Measurements from ENCODE around the gene LGSN. TPM values are rescaled to one million over a fixed set of nuclear protein-coding genes. Genes with fewer than 3 reads are reported as not detected.
"Not testable (repeated sequence)": the region's sequence is repeated elsewhere in the genome, so short reads cannot be mapped to it uniquely, and the experiment has no call there.

The LGSN gene
- not detected for polyA plus RNA-seq (2013, experiment 1 of 2)
- polyA plus RNA-seq (2013, experiment 2 of 2): 0.25 TPM

- peaks cover 5% of the 10 kb centered on the region; the same call in 1 of the 2 replicates for H3K4me1 ChIP-seq (ENCODE audit: insufficient read depth, low read length)
- H3K9ac ChIP-seq (ENCODE audit: low read depth, low read length): no peak within 1 kb of the TSS
- H3K9me3 ChIP-seq (ENCODE audit: insufficient read depth, low read depth, low read length): no peaks in the 10 kb centered on the region
- no peak within 1 kb of the TSS for H3K4me3 ChIP-seq (ENCODE audit: low read length)
- no peaks in the 10 kb centered on the region for H3K27me3 ChIP-seq (ENCODE audit: insufficient read depth, low read length)
- no peak within 1 kb of the TSS for H3K27ac ChIP-seq (ENCODE audit: low read depth, low read length)
- 90% methylated on average over 4 of the region's 4 CpGs for WGBS
- no peaks in the 10 kb centered on the region for H3K36me3 ChIP-seq (ENCODE audit: insufficient read depth, low read length)
Observed at GRCh38 chr6:63319939-63320338, at the start of gene LGSN. Gene LGSN, minus strand, starts transcription at chr6:63319983. Its CDS starts 40 bp downstream, at chr6:63319943.

- WGBS: 56% methylated on average over 6 of the region's 7 CpGs
- Histone ChIP-seq H3K4me1 (ENCODE audit: insufficient read depth, low read length) (no peaks in the 10 kb centered on the region), H3K27ac (ENCODE audit: low read depth, low read length) (no peak overlapping the region), H3K9me3 (ENCODE audit: insufficient read depth, low read depth, low read length) (no peaks in the 10 kb centered on the region), H3K36me3 (ENCODE audit: insufficient read depth, low read length) (no peaks in the 10 kb centered on the region), H3K4me3 (ENCODE audit: low read length) (no peak overlapping the region), H3K27me3 (ENCODE audit: insufficient read depth, low read length) (no peaks in the 10 kb centered on the region), H3K9ac (ENCODE audit: low read depth, low read length) (no peak overlapping the region)
Observed at GRCh38 chr6:63368347-63368746, 48.6 kb upstream of the LGSN start.

- peaks cover 14% of the 10 kb centered on the region for H3K9me3 ChIP-seq (ENCODE audit: insufficient read depth, low read depth, low read length)
- H3K9ac ChIP-seq (ENCODE audit: low read depth, low read length); H3K4me3 ChIP-seq (ENCODE audit: low read length); H3K4me1 ChIP-seq (ENCODE audit: insufficient read depth, low read length); H3K36me3 ChIP-seq (ENCODE audit: insufficient read depth, low read length); H3K27ac ChIP-seq (ENCODE audit: low read depth, low read length); H3K27me3 ChIP-seq (ENCODE audit: insufficient read depth, low read length): not testable (repeated sequence)
- 94% methylated on average over 10 of the region's 10 CpGs for WGBS
Observed at GRCh38 chr6:63362500-63363120, 42.8 kb upstream of the LGSN start.

- peaks cover 13% of the 10 kb centered on the region for H3K9me3 ChIP-seq (ENCODE audit: insufficient read depth, low read depth, low read length)
- H3K4me3 ChIP-seq (ENCODE audit: low read length); H3K4me1 ChIP-seq (ENCODE audit: insufficient read depth, low read length); H3K36me3 ChIP-seq (ENCODE audit: insufficient read depth, low read length); H3K27ac ChIP-seq (ENCODE audit: low read depth, low read length); H3K9ac ChIP-seq (ENCODE audit: low read depth, low read length); H3K27me3 ChIP-seq (ENCODE audit: insufficient read depth, low read length): not testable (repeated sequence)
- 100% methylated on average over 2 of the region's 3 CpGs for WGBS
Observed at GRCh38 chr6:63357384-63357783, 37.6 kb upstream of the LGSN start.

- Histone ChIP-seq H3K27me3 (ENCODE audit: insufficient read depth, low read length) (no peaks in the 10 kb centered on the region), H3K9me3 (ENCODE audit: insufficient read depth, low read depth, low read length) (no peaks in the 10 kb centered on the region), H3K36me3 (ENCODE audit: insufficient read depth, low read length) (no peaks in the 10 kb centered on the region), H3K27ac (ENCODE audit: low read depth, low read length) (no peak overlapping the region), H3K4me1 (ENCODE audit: insufficient read depth, low read length) (no peaks in the 10 kb centered on the region), H3K9ac (ENCODE audit: low read depth, low read length) (no peak overlapping the region), H3K4me3 (ENCODE audit: low read length) (no peak overlapping the region)
- WGBS: 94% methylated on average over 4 of the region's 4 CpGs
Observed at GRCh38 chr6:63355632-63356031, 35.8 kb upstream of the LGSN start.

- H3K27me3 ChIP-seq (ENCODE audit: insufficient read depth, low read length): no peaks in the 10 kb centered on the region
- H3K27ac ChIP-seq (ENCODE audit: low read depth, low read length): no peak overlapping the region
- no peaks in the 10 kb centered on the region for H3K36me3 ChIP-seq (ENCODE audit: insufficient read depth, low read length)
- WGBS: no CpG with 5 or more reads among the region's 1 CpG
- H3K4me1 ChIP-seq (ENCODE audit: insufficient read depth, low read length): no peaks in the 10 kb centered on the region
- no peak overlapping the region for H3K4me3 ChIP-seq (ENCODE audit: low read length)
- no peak overlapping the region for H3K9ac ChIP-seq (ENCODE audit: low read depth, low read length)
- H3K9me3 ChIP-seq (ENCODE audit: insufficient read depth, low read depth, low read length): no peaks in the 10 kb centered on the region
Observed at GRCh38 chr6:63353286-63353630, 33.5 kb upstream of the LGSN start.

- H3K9ac ChIP-seq (ENCODE audit: low read depth, low read length): no peak overlapping the region
- H3K36me3 ChIP-seq (ENCODE audit: insufficient read depth, low read length): no peaks in the 10 kb centered on the region
- no peak overlapping the region for H3K27ac ChIP-seq (ENCODE audit: low read depth, low read length)
- H3K9me3 ChIP-seq (ENCODE audit: insufficient read depth, low read depth, low read length): no peaks in the 10 kb centered on the region
- no peaks in the 10 kb centered on the region for H3K4me1 ChIP-seq (ENCODE audit: insufficient read depth, low read length)
- WGBS: 86% methylated on average over 7 of the region's 7 CpGs
- no peak overlapping the region for H3K4me3 ChIP-seq (ENCODE audit: low read length)
- H3K27me3 ChIP-seq (ENCODE audit: insufficient read depth, low read length): no peaks in the 10 kb centered on the region
Observed at GRCh38 chr6:63352544-63353285, 32.9 kb upstream of the LGSN start.

- H3K9me3 ChIP-seq (ENCODE audit: insufficient read depth, low read depth, low read length): no peaks in the 10 kb centered on the region
- H3K4me3 ChIP-seq (ENCODE audit: low read length): no peak overlapping the region
- no peak overlapping the region for H3K9ac ChIP-seq (ENCODE audit: low read depth, low read length)
- H3K27me3 ChIP-seq (ENCODE audit: insufficient read depth, low read length): no peaks in the 10 kb centered on the region
- no peak overlapping the region for H3K27ac ChIP-seq (ENCODE audit: low read depth, low read length)
- H3K4me1 ChIP-seq (ENCODE audit: insufficient read depth, low read length): no peaks in the 10 kb centered on the region
- 86% methylated on average over 3 of the region's 4 CpGs for WGBS
- H3K36me3 ChIP-seq (ENCODE audit: insufficient read depth, low read length): no peaks in the 10 kb centered on the region
Observed at GRCh38 chr6:63352069-63352543, 32.3 kb upstream of the LGSN start.

- Histone ChIP-seq H3K36me3 (ENCODE audit: insufficient read depth, low read length) (no peaks in the 10 kb centered on the region), H3K4me1 (ENCODE audit: insufficient read depth, low read length) (no peaks in the 10 kb centered on the region), H3K4me3 (ENCODE audit: low read length) (no peak overlapping the region), H3K9ac (ENCODE audit: low read depth, low read length) (no peak overlapping the region), H3K27me3 (ENCODE audit: insufficient read depth, low read length) (no peaks in the 10 kb centered on the region), H3K27ac (ENCODE audit: low read depth, low read length) (no peak overlapping the region), H3K9me3 (ENCODE audit: insufficient read depth, low read depth, low read length) (no peaks in the 10 kb centered on the region)
- WGBS: 88% methylated on average over 3 of the region's 3 CpGs
Observed at GRCh38 chr6:63349401-63349800, 29.6 kb upstream of the LGSN start.

GRCh38 chr6:63348836-63349235 lies 29.1 kb upstream of the LGSN start:
- H3K36me3 ChIP-seq (ENCODE audit: insufficient read depth, low read length): no peaks in the 10 kb centered on the region
- H3K27me3 ChIP-seq (ENCODE audit: insufficient read depth, low read length): no peaks in the 10 kb centered on the region
- H3K9me3 ChIP-seq (ENCODE audit: insufficient read depth, low read depth, low read length): no peaks in the 10 kb centered on the region
- H3K27ac ChIP-seq (ENCODE audit: low read depth, low read length): no peak overlapping the region
- no peaks in the 10 kb centered on the region for H3K4me1 ChIP-seq (ENCODE audit: insufficient read depth, low read length)
- no peak overlapping the region for H3K4me3 ChIP-seq (ENCODE audit: low read length)
- no peak overlapping the region for H3K9ac ChIP-seq (ENCODE audit: low read depth, low read length)
- 89% methylated on average over 3 of the region's 3 CpGs for WGBS

- no peaks in the 10 kb centered on the region for H3K36me3 ChIP-seq (ENCODE audit: insufficient read depth, low read length)
- no peak overlapping the region for H3K9ac ChIP-seq (ENCODE audit: low read depth, low read length)
- H3K9me3 ChIP-seq (ENCODE audit: insufficient read depth, low read depth, low read length): no peaks in the 10 kb centered on the region
- 85% methylated on average over 2 of the region's 2 CpGs for WGBS
- H3K4me3 ChIP-seq (ENCODE audit: low read length): no peak overlapping the region
- H3K4me1 ChIP-seq (ENCODE audit: insufficient read depth, low read length): no peaks in the 10 kb centered on the region
- no peaks in the 10 kb centered on the region for H3K27me3 ChIP-seq (ENCODE audit: insufficient read depth, low read length)
- no peak overlapping the region for H3K27ac ChIP-seq (ENCODE audit: low read depth, low read length)
Observed at GRCh38 chr6:63347599-63347998, 27.8 kb upstream of the LGSN start.
